LNCaP clone FGC (cell line): ENCODE data around the gene PCNP.

Experiments
- DNase-seq: peaks from one replicate; pipeline ENCODE4 v3.0.0-alpha.2; 2011; ENCODE audit warnings: low read depth
- H3K4me3 ChIP-seq: 2 replicates; pipeline ENCODE4 v1.5.1; 2011; ENCODE audit warnings: mild to moderate bottlenecking, low read depth, low read length, control low read depth
- CTCF ChIP-seq: IDR thresholded peaks from 2 replicates; pipeline ENCODE4 v1.5.1; 2012; ENCODE audit warnings: mild to moderate bottlenecking; ENCODE audit not compliant: control insufficient read depth, insufficient read depth; ENCODE audit errors: extremely low read depth

Gene PCNP

GRCh38 chr3:101642441-101642840 is 68.5 kb downstream of the PCNP start:
- no peak for TF ChIP-seq CTCF
- DNase-seq: no peak

GRCh38 chr3:101643009-101643844 is 69.2 kb downstream of the PCNP start:
- H3K4me3 ChIP-seq: no peak overlapping the region
- TF ChIP-seq CTCF: no peak
- no peak for DNase-seq

More at GRCh38 chr3:101642441-101642840, 68.5 kb downstream of the PCNP start:
- no peak overlapping the region for H3K4me3 ChIP-seq
